GM23248 (cell line): ENCODE results near the gene TBL1Y. TPM values are rescaled to one million over a fixed set of nuclear protein-coding genes. Genes with fewer than 3 reads are reported as not detected.
A peak's percentile ranks its signal among the peaks of the same experiment; 100 is the strongest.

Experiments
- DNase-seq: peaks from one replicate; pipeline ENCODE4 v3.0.0-alpha.2; 2015
- H2AFZ ChIP-seq: fragments of 200-600 bp; sonication (generic); 2 replicates; pipeline ENCODE4 v1.6.1; 2016; ENCODE audit warnings: antibody characterized with exemption
- H3F3A ChIP-seq: fragments of 200-600 bp; sonication (generic); 2 replicates; pipeline ENCODE4 v1.6.1; 2016; ENCODE audit warnings: mild to moderate bottlenecking, antibody characterized with exemption, mixed run types; ENCODE audit not compliant: insufficient read depth
- H3K27ac ChIP-seq: fragments of 200-600 bp; sonication (generic); 2 replicates; pipeline ENCODE4 v1.5.1; 2016; ENCODE audit warnings: mild to moderate bottlenecking
- H3K27me3 ChIP-seq: fragments of 200-600 bp; sonication (generic); replicated peaks from 2 replicates; pipeline ENCODE4 v1.6.1; 2016; ENCODE audit warnings: mild to moderate bottlenecking; ENCODE audit not compliant: insufficient read depth
- H3K36me3 ChIP-seq: fragments of 200-600 bp; sonication (generic); 2 replicates; pipeline ENCODE4 v1.6.1; 2016; ENCODE audit warnings: low read depth, mild to moderate bottlenecking
- H3K4me1 ChIP-seq: fragments of 200-600 bp; sonication (generic); 2 replicates; pipeline ENCODE4 v1.6.1; 2016; ENCODE audit warnings: mild to moderate bottlenecking; ENCODE audit not compliant: insufficient read depth
- H3K4me2 ChIP-seq: fragments of 200-600 bp; sonication (generic); one replicate; pipeline ENCODE4 v1.6.1; 2016; ENCODE audit warnings: mild to moderate bottlenecking; ENCODE audit not compliant: unreplicated experiment
- H3K4me3 ChIP-seq: fragments of 200-600 bp; sonication (generic); 2 replicates; pipeline ENCODE4 v1.5.1; 2016; ENCODE audit warnings: mild to moderate bottlenecking
- H3K79me2 ChIP-seq: fragments of 200-600 bp; sonication (generic); 2 replicates; pipeline ENCODE4 v1.6.1; 2016; ENCODE audit warnings: mild to moderate bottlenecking; ENCODE audit not compliant: insufficient read depth
- H3K9ac ChIP-seq: fragments of 200-600 bp; sonication (generic); 2 replicates; pipeline ENCODE4 v1.6.1; 2016; ENCODE audit warnings: mild to moderate bottlenecking
- H3K9me2 ChIP-seq: fragments of 200-600 bp; sonication (generic); 2 replicates; pipeline ENCODE4 v1.6.1; 2016; ENCODE audit warnings: mixed run types, mild to moderate bottlenecking, moderate library complexity; ENCODE audit not compliant: insufficient read depth
- H3K9me3 ChIP-seq: fragments of 200-600 bp; sonication (generic); one replicate; pipeline ENCODE4 v1.6.1; 2017; ENCODE audit warnings: low read depth
- H4K20me1 ChIP-seq: fragments of 200-600 bp; sonication (generic); 2 replicates; pipeline ENCODE4 v1.6.0; 2016; ENCODE audit not compliant: insufficient read depth
- EZH2 ChIP-seq: fragments of 200-600 bp; sonication (generic); IDR thresholded peaks from 2 replicates; pipeline ENCODE4 v1.6.1; 2018; ENCODE audit warnings: antibody characterized with exemption, mild to moderate bottlenecking; ENCODE audit not compliant: insufficient read depth, poor library complexity, severe bottlenecking
- EZH2phosphoT487 ChIP-seq: fragments of 200-600 bp; sonication (generic); IDR thresholded peaks from 2 replicates; pipeline ENCODE4 v1.6.1; 2018; ENCODE audit warnings: antibody characterized with exemption, moderate library complexity, mild to moderate bottlenecking, low read depth; ENCODE audit not compliant: insufficient read depth
- WGBS, 2 experiments: methylation state at CpG; one replicate each; pipeline ENCODE4 v1.1.6; 2015 to 2017; ENCODE audit warnings: low lambda C conversion rate in 2 of 2, low coverage in 1 of 2; ENCODE audit errors: missing lambda C conversion rate in 2 of 2; 5-methylcytosine and 5-hydroxymethylcytosine counted together
- in situ Hi-C: fragments of 300-500 bp; cut with MboI; formaldehyde crosslinking; loops from 2 replicates; pipeline ENCODE4 v1.15.0; 2020
- polyA plus RNA-seq: library from polyadenylated mRNA; unstranded; fragments of >200 nt; fragmentation: Nextera tagmentation; extraction: Ambion mirVana; gene quantifications from 2 replicates; pipeline ENCODE4 v1.2.1, GENCODE V29; 2016
- total RNA-seq: library from RNA; depleted of rRNA; stranded (reverse); fragments of >200 nt; shearing (Covaris generic); gene quantifications from 2 replicates; pipeline ENCODE4 v1.2.3, GENCODE V29; 2014

TBL1Y gene
- total and polyA plus RNA-seq, 2 experiments from 2014 or later = not detected

GRCh38 chrY:6966521-6966920 lies 56.0 kb downstream of the TBL1Y start:
- Histone ChIP-seq H2AFZ (no peak overlapping the region), H3F3A (no peaks in the 10 kb centered on the region), H3K4me2 (no peak overlapping the region), H3K4me3 (no peak overlapping the region), H4K20me1 (no peaks in the 10 kb centered on the region), H3K27me3 (no peaks in the 10 kb centered on the region), H3K4me1 (peaks cover 9% of the 10 kb centered on the region; the same call in 1 of the 2 replicates), H3K9me3 (no peaks in the 10 kb centered on the region), H3K27ac (no peak overlapping the region), H3K9ac (no peak overlapping the region), H3K79me2 (no peaks in the 10 kb centered on the region), H3K9me2 (no peaks in the 10 kb centered on the region), H3K36me3 (no peaks in the 10 kb centered on the region)
- in situ Hi-C loops = loop anchor here (10.0 kb wide), 1 partner anchor 118 kb away; no protein-coding TSS in a partner anchor
- WGBS, 2 experiments = 37 to 50% methylated on average over 3 of the region's 3 CpGs
- TF ChIP-seq EZH2phosphoT487 (no peak), EZH2 (no peak)
- peak; percentile 73 for DNase-seq

- in situ Hi-C loops = loop anchor here (10.0 kb wide), 1 partner anchor 117 kb away; no protein-coding TSS in a partner anchor
- WGBS, 2 experiments = 71 to 95% methylated on average over 3 to 5 of the region's 5 CpGs
Measured at GRCh38 chrY:6967736-6968135, 57.2 kb downstream of the TBL1Y start.

GRCh38 chrY:6968191-6968590 lies 57.7 kb downstream of the TBL1Y start:
- H4K20me1 ChIP-seq = no peaks in the 10 kb centered on the region
- 56 to 57% methylated on average over 1 of the region's 1 CpG for WGBS, 2 experiments

More at GRCh38 chrY:6967736-6968135, 57.2 kb downstream of the TBL1Y start:
- no peaks in the 10 kb centered on the region for H3K27me3 ChIP-seq
- no peaks in the 10 kb centered on the region for H3K9me3 ChIP-seq
- TF ChIP-seq EZH2phosphoT487 (no peak), EZH2 (no peak)
- no peak for DNase-seq
- peaks cover 9% of the 10 kb centered on the region; the same call in 1 of the 2 replicates for H3K4me1 ChIP-seq
- H3K9me2 ChIP-seq = no peaks in the 10 kb centered on the region
- H3K36me3 ChIP-seq = no peaks in the 10 kb centered on the region
- H3K4me2 ChIP-seq = no peak overlapping the region
- no peaks in the 10 kb centered on the region for H4K20me1 ChIP-seq
- no peaks in the 10 kb centered on the region for H3K79me2 ChIP-seq
- H3K4me3 ChIP-seq = no peak overlapping the region
- H3F3A ChIP-seq = no peaks in the 10 kb centered on the region
- H3K27ac ChIP-seq = no peak overlapping the region
- no peak overlapping the region for H3K9ac ChIP-seq
- no peak overlapping the region for H2AFZ ChIP-seq

GRCh38 chrY:6972271-6972887 lies 61.9 kb downstream of the TBL1Y start:
- Histone ChIP-seq H3K4me3 (no peak overlapping the region), H3K4me1 (peaks cover 4% of the 10 kb centered on the region; the same call in 1 of the 2 replicates), H3K27ac (no peak overlapping the region), H3K36me3 (no peaks in the 10 kb centered on the region), H3K4me2 (no peak overlapping the region), H3K9ac (no peak overlapping the region), H2AFZ (no peak overlapping the region), H3K79me2 (no peaks in the 10 kb centered on the region), H3F3A (no peaks in the 10 kb centered on the region), H3K27me3 (no peaks in the 10 kb centered on the region), H4K20me1 (no peaks in the 10 kb centered on the region), H3K9me2 (no peaks in the 10 kb centered on the region), H3K9me3 (no peaks in the 10 kb centered on the region)
- TF ChIP-seq EZH2phosphoT487 (no peak), EZH2 (no peak)
- no peak for DNase-seq
- in situ Hi-C loops = no loop called here
- WGBS, 2 experiments = 3 to 4% methylated on average over 4 of the region's 4 CpGs

More at GRCh38 chrY:6968191-6968590, 57.7 kb downstream of the TBL1Y start:
- no peaks in the 10 kb centered on the region for H3K9me3 ChIP-seq
- no peak overlapping the region for H3K27ac ChIP-seq
- H3F3A ChIP-seq = no peaks in the 10 kb centered on the region
- H3K27me3 ChIP-seq = no peaks in the 10 kb centered on the region
- in situ Hi-C loops = loop anchor here (10.0 kb wide), 1 partner anchor 117 kb away; no protein-coding TSS in a partner anchor
- H3K9me2 ChIP-seq = no peaks in the 10 kb centered on the region
- no peak overlapping the region for H3K4me3 ChIP-seq
- H3K4me2 ChIP-seq = no peak overlapping the region
- H3K36me3 ChIP-seq = no peaks in the 10 kb centered on the region
- DNase-seq = peak; percentile 46
- no peak overlapping the region for H2AFZ ChIP-seq
- H3K9ac ChIP-seq = no peak overlapping the region
- peaks cover 9% of the 10 kb centered on the region; the same call in 1 of the 2 replicates for H3K4me1 ChIP-seq
- TF ChIP-seq EZH2 (no peak), EZH2phosphoT487 (no peak)
- H3K79me2 ChIP-seq = no peaks in the 10 kb centered on the region
